IPS DF 4.7 (cell line): ENCODE results near the gene FKRP.
"Not testable (repeated sequence)": the region's sequence is repeated elsewhere in the genome, so short reads cannot be mapped to it uniquely, and the experiment has no call there.

ENCODE experiments used
- DNase-seq: peaks from one replicate; pipeline ENCODE4 v3.0.0-alpha.2; 2013; ENCODE audit warnings: low spot score; ENCODE audit errors: extremely low read depth

The FKRP gene

DNA sequence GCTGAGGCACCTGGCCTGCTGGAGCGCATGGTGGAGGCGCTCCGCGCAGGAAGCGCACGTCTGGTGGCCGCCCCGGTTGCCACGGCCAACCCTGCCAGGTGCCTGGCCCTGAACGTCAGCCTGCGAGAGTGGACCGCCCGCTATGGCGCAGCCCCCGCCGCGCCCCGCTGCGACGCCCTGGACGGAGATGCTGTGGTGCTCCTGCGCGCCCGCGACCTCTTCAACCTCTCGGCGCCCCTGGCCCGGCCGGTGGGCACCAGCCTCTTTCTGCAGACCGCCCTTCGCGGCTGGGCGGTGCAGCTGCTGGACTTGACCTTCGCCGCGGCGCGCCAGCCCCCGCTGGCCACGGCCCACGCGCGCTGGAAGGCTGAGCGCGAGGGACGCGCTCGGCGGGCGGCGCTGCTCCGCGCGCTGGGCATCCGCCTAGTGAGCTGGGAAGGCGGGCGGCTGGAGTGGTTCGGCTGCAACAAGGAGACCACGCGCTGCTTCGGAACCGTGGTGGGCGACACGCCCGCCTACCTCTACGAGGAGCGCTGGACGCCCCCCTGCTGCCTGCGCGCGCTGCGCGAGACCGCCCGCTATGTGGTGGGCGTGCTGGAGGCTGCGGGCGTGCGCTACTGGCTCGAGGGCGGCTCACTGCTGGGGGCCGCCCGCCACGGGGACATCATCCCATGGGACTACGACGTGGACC is 10.1 kb downstream of the FKRP start:
- DNase-seq: no peak

DNA sequence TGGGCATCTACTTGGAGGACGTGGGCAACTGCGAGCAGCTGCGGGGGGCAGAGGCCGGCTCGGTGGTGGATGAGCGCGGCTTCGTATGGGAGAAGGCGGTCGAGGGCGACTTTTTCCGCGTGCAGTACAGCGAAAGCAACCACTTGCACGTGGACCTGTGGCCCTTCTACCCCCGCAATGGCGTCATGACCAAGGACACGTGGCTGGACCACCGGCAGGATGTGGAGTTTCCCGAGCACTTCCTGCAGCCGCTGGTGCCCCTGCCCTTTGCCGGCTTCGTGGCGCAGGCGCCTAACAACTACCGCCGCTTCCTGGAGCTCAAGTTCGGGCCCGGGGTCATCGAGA is 10.7 kb downstream of the FKRP start:
- no peak for DNase-seq

DNA sequence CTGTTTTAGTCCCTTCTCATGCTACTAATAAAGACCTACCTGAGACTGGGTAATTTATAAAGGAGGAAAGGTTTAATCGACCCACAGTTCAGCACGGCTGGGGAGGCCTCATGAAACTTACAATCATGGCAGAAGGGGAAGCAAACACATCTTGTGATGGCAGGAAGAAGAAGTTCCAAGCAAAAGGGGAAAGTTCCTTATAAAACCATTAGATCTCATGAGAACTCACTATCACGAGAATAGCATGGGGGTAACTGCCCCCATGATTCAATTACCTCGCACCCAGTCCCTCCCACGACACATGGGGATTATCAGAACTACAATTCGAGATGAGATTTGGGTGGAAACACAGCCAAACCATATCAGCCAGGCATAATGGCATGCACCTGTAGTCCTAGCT is 13.3 kb downstream of the FKRP start:
- no peak for DNase-seq

DNA sequence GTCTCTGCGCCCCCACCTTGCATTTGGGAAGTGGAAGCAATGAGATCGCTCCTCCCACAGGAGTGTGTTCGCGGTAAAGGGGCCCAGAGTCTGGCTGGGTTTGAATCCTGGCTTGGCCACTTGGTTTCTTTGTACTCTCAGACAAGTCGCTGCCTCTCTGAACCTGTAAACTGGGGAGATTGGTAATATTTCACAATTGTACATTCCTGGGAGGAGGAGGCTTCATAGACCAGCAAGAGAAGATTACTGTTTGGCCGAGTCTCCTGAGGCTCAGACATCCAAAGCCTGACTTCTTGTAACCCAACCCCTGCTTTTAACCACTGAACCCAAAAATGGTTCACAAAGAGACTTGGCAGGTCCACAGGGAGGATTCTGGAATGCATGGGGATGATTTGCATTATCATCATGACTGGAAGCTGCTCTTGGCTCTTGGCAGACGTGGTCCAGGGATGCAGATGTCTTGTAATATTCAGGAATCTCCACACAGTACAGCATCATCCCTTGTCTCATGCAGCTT is 14.0 kb downstream of the FKRP start:
- DNase-seq: no peak

DNA sequence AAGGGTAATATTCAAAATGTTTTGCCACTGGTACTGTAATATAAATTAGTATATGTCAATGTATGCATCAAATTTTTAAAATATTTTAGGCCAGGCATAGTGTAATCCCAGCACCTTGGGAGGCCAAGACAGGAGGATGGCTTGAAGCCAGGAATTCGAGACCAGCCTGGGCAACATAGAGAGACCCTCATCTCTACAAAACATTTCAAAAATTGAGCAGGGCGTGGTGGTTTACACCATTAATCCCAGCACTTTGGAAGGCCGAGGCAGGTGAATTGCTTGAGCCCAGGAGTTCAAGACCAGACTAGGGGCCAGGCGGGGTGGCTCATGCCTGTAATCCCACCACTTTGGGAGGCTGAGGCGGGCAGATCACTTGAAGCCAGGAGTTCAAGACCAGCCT is 14.5 kb downstream of the FKRP start:
- DNase-seq: no peak

DNA sequence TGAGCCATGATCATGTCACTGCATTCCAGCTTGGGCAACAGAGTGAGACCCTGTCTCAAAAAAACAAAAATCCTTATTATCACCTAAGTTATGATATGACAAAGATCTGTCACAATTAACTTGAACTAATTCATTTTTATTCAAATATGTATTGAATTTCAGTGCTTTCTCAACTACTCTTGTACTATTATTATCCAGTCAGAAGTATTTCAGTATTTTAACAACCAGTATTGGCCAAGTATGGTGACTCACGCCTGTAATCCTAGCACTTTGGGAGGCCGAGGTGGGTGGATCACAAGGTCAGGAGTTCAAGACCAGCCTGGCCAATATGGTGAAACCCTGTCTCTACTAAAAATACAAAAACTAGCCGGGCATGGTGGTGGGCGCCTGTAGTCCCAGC is 15.0 kb downstream of the FKRP start:
- not testable (repeated sequence) for DNase-seq

DNA sequence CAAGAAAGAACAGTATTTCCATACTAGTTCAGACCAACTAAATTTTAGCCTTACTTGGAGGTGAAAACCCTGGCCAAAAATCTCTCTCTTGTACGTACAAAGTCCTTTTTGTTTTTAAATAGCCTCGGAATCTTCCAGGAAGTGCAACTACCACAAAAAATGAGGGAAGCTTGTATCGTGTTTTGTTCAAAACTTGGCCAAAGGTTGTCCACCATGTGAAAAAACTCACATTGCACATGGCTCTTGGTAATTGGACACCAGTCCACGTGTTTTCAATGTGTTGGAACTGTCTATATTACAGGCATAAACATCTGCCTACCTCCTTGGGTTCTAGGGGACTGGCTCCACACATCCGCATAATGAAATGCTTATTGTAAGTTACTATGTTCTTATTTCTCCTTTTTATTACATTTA is 15.6 kb downstream of the FKRP start:
- DNase-seq: no peak

DNA sequence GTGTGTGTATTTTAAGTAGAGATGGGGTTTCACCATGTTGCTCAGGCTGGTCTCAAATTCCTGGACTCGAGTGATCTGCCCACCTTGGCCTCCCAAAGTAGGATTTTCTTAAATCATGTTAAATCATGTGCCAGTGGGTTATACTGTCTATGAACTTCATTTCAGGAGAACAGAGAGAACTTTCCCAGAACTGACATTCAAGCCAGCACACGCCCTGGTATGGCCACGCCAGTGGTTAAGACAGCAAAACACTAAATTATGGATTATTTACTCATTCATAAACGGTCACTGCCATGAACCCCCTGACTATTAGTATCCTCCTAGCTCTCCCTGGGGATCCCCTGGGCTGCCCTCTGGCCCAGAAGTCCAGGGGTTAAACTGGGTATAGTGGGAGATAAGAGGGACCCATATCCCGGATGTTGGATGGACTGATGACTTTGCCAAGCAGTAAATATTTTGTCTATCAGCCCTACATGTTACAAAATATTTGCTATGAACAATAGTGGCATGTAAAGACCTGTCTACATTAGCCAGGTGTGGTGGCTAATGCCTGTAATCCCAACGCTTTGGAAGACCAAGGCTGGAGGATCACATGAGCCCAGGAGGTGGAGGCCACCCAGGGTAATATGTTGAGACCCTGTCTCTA is 16.5 kb downstream of the FKRP start:
- no peak for DNase-seq

DNA sequence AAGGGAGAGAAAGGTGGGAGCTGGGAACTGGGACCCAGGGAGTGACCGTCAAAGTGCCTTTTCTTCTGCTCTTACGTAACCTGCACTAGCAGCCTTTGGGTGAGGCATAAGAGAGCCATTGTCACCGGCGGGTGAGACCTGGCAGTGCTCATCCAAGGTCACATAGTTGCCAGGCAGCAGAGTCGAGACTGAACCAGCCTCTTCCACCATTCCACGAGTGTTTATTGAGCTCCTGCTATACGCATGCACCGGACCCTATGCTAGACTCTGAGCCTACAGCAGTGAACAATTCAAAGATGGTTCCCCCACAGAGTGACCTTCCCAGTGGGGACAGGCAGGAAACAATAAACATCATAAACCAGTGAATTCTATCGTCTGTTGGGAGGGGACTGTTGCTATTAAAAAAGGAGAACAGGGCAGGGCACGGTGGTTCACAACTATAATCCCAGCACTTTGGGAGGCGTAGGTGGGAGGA is 19.0 kb downstream of the FKRP start:
- DNase-seq: no peak

DNA sequence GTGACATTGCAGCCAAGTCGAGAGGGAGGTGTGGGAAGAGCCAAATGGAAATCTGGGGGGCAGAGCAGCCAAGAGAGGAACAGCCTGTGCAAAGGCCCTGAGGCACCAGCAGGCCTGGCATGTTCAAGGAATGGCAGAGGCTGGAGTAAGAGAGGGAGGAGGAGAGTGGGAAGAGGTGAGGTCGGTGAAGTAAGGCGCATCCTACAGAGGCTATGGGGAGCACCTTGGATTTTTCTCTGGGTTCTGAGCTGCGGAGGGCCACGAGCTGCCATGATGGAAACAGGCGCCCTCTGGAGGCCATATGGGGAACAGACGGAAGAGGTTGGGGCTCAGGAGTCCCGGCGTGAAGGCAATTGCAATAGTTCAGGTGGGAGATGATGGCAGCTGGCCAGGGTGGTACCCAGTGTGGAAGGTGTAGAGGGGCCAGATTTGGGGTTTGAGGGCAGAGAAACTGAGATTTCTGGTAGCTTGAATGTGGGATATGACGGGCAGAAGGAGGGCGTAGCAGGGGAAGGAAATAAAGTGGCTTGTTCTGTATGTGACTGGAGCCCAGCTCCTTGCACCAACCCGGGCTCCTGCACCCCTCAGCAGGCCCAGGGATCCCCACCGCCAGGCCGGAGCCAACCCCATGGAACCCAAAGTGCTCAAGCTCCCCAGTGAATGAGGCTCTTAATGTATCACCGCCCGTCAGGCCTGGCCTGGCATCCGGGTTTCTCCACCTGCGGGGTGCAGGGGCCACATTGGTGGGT is 20.9 kb downstream of the FKRP start:
- DNase-seq: no peak

DNA sequence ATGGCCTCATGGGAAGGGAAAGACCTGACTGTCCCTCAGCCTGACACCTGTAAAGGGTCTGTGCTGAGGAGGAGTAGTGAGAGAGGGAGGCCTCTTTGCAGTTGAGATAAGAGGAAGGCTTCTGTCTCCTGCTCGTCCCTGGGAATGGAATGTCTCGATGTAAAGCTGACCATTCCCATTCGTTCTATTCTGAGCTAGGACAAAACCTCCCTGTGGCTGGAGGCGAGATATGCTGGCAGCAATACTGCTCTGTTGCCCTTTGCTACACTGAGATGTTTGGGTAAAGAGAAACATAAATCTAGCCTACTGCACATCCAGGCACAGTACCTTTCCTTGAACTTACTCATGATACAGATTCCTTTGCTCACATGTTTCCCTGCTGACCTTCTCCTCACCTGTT is 22.9 kb downstream of the FKRP start:
- not testable (repeated sequence) for DNase-seq

DNA sequence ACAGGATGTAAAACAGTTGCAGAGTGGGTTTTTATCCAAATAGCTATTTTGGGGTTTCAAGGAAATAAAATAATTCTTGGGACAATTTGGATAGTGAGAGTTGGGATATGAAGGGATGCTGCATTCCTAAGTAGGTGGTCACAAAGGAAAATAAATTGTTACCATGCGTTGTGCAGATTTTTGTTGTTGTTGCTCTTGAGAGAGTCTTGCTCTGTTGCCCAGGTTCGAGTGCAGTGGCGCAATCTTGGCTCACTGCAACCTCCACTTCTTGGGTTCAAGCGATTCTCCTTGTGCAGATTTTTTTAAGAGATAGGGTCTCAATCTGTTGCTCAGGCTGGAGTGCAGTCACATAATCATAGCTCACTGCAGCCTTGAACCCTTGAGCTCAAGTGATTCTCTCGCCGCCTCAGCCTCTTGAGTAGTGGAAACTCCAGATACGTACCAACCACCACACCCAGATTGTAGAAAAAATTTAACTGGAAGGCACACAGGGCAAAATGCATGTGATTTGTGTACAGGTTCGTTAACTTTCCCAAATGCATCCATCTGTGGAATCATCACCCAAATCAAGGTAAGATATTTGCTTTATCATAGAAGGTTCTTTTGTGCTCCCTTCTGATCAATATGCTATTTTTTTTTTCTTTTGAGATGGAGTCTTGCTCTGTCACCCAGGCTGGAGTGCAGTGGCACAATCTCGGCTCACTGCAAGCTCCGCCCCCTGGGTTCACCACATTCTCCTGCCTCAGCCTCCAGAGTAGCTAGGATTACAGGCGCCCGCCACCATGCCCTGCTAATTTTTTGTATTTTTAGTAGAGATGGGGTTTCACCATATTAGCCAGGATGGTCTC is 26.5 kb downstream of the FKRP start:
- DNase-seq: no peak

DNA sequence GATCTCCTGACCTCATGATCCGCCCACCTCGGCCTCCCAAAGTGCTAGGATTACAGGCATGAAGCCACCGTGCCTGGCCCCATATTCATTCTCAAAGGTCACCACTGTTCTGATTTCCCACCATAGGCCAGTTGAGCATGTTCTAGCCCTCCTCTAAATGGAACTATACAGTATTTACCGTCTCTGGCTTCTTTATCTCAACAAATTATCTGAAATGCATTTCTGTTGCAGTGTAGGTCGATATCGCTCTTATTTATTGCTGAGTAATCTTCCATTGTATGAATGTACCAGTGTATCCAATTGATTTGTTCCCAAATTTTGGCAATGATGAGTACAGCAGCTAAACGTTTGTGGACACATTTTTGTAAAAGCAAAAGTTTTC is 27.2 kb downstream of the FKRP start:
- no peak for DNase-seq

DNA sequence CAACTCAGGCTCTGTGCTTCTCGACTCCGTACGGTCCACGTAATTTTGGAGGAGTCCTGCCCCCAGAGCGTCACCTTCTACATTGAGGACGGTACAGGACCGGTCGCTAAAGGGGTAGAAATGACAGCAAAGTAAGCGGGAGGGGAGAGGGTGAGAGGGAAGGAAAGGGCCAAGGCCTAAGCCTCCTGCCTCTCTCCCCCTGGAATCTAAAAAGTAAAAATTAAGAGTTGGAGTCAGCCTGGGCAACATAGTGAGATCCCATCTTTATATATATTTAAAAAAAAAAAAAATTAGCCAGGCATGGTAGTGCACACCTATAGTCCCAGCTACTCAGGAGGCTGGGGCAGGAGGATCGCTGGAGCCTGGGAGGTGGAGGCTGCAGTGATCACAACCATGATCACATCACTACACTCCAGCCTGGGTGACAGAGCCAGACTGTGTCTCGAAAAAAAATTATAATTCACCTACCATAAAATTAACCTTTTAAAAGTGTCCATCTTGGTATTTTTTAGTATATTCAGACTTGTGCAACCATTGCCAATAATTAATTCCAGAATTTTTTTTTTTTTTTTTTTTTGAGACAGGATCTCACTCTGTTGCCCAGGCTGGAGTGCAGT is 29.9 kb downstream of the FKRP start:
- no peak for DNase-seq

DNA sequence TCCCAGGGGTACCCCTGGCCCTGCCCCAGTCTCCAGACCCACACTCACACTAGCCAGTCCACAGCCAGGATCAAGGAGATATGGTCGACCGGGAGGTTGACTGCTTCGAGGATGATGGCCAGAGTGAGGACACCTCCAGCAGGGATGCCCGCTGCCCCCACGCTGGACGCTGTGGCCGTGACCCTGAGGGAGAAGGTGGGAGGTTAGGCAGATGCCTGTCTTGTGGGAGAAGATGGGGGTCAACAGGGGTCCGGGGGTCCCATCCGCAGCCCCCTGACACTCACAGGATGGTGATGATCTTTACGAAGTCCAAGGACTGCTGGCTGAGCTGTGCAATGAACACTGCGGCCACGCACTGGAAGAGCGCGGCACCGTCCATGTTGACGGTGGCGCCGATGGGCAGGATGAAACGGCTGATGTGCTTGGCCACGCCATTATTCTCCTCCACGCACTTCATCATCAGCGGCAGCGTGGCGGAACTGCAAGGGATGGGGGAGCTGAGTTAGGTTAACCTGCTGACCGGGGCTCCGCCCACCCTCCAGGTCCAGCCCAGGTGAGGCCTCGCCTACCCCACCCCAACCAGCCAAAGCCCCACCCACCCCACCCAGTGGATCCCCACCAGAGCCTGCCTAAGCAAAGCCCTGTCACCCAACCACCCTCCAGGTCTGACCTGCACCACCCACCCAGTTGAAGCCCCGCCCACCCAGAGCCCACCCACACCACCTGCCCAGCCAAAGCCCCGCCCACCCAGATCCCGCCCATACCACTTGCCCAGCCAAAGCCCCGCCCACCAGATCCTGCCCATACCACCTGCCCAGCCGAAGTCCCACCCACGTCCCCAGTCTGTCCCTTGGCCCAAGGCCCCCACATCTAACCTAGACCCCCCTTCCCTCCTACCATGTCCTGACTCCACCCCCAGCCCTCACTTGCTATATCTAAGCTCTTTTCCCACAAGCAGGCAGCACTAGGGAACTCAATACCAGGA is 31.4 kb downstream of the FKRP start:
- DNase-seq: no peak

DNA sequence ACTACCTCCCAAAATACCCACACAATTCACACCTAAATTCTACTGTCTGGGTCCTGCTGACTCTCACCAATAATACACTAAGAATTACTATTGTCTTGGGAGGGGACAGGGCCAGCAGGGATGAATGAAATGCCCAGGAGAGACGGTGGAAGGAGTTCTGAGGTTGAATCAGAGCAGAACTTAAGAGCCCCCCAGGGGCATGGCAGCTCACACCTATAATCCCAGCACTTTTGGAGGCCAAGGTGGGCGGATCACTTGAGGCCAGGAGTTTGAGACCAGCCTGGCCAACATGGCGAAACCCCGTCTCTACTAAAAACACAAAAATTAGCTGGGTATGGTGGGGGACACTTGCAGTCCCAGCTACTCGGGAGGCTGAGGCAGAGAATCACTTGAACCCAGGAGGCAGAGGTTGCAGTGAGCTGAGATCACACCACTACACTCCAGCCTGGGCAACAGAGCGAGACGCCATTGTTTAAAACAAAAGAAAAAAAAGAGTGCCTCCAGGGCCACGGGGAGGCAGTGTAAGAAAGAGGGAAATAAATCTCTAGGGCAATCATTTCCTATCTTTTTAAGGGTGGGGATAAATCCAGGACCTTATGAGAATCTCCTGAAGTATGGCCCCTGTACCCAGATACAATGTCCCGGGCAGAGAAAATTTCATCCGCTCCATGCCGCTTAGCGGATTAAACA is 32.2 kb downstream of the FKRP start:
- not testable (repeated sequence) for DNase-seq

DNA sequence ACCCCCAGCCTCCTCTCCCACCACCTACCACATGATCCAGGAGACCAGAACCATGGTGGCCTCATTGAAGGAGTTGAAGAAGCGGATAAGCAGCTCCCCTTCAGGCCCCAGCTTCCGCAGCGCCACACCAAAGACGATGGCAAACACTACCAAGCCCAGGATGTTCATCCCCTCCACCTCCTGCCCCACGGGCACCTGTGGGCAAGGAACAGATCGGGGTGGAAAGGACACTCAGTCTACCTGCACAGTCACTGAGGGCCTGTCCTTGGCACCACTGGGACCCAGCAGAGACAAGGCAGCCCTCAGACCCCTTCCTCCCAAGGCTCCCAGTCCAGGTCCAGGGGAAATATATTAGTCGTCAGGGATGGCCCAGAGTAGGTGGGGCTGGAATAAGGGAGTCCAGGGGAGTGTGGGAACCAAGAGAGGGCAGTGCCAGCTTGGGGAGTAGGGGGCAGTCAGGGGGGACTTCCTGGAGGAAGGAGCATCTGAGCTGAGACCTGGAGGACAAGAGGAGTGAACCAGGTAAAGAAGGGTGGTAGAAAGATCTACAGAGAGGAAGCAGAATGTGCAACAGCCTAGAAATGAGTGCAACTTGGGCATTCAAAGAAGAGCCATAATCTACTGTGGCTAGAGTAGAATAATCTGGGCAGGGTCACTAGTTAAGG is 36.6 kb downstream of the FKRP start:
- DNase-seq: no peak

DNA sequence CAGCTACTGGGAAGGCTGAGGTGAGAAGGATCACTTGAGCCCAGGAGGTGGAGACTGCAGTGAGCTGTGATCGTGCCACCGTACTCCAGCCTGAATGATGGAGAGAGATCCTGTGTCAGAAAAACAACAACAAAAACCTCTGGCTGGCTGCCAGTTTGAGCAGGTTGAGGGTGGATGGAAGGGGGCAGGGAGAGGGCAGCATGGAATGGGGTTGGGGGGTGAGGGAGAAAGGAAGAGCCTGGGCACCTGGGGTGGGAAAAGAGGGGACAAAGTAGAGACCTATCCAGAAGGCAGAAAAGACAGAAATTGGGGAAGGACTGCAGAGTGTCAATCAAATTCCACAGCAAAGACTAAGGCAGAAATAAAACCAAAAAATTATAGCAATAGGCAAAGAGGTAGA is 37.8 kb downstream of the FKRP start:
- DNase-seq: no peak
